ENCODE data around the gene COMMD2.

The COMMD2 gene

DNA sequence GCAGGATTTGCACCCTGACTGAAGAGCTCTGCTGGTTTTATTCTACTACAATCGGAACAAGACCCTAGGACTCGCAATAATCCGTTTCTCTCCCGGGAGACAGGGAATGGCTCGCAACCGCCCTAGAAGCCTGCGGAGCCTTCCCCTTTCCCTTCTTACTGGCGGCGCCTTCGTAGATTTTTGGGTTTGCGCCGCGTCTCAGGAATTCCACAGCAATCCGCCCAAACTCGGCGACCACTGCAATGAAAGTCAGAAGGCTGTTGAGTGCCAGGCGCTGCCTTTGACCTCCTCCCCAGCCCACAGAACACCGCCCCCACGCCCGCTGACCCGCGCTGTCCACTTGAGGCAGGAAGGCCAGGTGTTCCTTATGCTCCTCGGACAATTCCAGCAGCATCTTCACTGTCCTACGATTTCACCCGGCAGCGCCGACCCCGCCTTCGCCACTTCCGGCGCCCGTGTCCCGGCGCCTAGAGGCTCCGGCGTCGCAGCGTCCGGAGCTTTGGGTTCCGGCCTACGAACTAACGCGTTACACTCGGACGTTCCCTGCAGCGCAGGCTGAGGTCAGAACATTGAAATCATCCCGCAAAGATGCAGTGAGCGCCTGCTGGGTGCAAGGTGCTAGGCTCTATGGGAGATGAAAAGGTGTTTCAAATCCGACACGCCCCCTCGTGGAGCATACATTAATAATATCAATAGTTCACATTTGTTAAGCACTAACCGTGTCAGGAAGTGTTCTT lies at the start of gene COMMD2:
Gene COMMD2 (minus strand): TSS at position 439 of the 737 bp plus-strand sequence. CDS start 45 bp downstream, at position 394.
- FAIRE-seq: no peak

DNA sequence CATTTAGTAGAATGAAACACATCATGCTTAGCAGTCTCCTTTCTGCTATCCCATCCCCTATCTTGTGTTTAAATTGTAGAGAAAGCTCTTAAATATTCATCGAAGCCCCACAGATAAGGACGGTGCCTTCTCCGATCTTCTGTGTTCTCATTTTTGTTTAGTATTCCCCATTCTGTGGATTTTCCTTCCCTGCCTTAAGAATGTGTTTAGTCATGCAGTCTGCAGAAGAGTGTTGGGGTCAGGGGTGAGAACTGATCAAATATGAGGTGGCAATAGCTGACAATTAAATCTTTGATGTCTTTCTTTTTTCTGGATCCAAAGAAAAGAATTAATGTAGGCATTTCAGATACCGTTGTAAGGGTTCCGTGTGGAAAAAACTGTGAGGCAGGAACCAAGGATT lies 49.4 kb upstream of the COMMD2 start:
- FAIRE-seq: no peak

DNA sequence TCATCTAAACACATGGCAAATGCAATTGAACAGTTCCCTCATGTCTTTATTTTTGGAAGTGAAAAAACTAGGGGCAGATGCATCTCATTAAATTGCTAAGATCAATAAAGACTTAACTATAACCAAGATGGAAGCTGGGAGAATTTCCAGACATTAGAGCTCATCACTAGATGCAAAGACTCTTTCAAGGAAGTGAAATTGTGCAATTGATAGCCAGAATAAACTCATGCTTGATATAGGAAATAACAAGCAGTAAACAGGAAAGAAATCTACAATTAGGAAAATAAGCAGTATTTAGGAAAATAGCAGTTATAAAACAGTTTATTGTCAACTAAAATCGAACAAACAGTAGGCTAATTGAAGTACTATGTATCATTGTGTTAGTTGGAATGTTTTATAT lies 48.9 kb upstream of the COMMD2 start:
- no peak for FAIRE-seq

DNA sequence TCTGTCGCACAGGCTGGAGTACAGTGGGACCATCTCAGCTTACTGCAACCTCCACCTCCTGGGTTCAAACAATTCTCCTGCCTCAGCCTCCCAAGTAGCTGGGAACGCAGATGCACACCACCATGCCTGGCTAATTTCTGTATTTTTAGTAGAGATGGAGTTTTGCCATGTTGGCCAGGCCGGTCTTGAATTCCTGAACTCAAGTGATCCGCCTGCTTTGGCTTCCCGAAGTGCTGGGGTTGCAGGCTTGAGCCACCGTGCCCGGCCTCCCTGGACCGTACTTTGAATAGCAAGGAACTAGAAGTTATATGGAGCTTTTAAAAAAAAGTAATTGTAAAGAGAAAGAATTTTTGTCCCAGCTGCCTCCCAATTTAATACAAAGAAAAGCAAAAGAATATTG lies 48.4 kb upstream of the COMMD2 start:
- no peak for FAIRE-seq

DNA sequence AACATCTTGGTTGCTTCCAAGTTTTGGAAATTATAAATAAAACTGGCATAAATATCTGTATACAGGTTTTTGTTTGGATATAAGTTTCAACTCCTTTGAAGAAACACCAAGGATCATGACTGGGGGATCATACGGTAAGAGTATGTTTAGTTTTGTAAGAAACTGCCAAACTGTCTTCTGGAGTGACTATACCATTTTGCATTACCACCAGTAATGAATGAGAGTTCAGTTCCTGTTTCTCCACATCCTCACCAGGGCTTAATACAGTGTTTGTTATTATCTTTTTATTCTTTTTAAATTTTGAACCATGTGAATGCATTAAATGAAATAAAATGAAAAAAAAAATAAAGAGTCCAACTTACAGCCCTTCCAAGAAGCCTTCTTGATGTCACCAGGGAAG lies 43.7 kb upstream of the COMMD2 start:
- no peak for FAIRE-seq

DNA sequence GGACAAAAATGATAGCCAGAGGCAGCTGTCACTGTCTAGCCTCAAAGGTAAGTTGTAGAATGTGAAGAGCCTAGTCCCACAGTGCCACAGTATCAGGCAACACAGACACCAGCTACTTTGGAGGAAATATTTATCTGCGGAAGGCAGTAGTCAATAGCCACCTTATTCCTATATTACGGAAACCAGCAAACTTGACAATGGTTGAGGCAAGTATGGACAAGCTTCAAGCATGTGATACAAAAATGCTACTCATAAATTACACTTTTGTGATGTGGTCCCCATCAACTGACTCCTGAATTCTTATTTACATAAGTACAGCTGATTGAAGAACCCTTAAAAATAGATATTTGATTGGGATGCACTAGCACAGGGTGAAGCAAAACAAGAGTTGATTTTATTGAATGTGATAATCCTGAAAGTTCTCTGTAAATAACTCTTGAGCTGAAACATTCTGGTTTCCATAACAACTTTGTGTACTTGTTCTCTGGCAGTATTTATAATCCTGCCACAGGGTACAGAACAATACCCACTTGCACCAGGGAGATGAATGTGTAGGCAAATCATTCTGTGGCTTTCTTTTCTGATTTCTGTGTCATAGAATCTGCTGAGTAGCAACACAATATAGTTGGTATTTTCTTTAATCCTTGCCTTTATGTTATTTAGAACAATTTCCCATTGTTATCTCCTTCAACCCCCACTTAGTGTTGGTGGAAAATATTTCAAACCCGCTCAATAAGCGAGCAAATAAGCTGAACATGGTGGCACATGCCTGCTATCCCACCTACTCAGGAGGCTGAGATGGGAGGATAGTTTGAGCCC lies 40.4 kb upstream of the COMMD2 start, which contains the start of gene ANKUB1:
Gene ANKUB1 (minus strand): TSS at position 103 of the 819 bp plus-strand sequence. CDS start 188 bp downstream, outside the sequence.
- FAIRE-seq: no peak

DNA sequence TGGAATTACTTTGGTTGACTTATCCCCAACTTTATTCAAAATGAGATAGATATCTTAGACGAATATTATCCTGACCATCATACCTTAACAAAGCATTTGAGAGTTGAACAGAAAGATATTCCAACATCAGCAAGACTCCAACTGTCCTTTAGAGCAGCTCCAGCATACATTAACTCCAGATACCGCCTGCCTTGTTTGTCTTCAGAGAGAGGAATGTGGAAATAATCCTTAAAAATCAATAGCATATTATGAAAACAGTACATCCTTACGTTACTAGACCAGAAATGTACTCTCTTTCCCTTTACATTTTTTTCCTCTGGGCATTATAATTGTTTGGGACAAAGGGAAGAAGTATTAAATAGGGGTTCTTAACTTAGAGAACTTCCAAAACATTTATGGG lies 38.4 kb upstream of the COMMD2 start:
- peak; percentile 25 for FAIRE-seq

DNA sequence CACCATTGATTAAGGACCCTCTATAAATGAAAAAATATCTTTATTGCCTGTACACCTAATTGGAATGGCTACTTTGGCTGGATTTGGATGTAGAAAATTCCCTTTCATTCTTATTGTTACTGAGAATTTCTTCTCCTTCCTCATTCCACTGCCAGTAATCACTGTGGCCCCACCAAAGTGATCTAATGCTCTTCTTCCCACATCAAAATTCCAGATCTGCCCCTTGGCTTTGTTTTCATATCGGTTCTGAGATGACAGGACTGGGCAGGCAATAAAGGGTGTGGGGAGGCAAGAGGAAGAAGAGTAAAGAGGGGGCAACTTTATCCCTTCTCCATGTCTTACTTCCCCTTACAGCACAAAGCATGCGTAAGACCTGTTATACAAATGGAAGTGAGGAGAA lies 38.0 kb upstream of the COMMD2 start:
- FAIRE-seq: no peak

DNA sequence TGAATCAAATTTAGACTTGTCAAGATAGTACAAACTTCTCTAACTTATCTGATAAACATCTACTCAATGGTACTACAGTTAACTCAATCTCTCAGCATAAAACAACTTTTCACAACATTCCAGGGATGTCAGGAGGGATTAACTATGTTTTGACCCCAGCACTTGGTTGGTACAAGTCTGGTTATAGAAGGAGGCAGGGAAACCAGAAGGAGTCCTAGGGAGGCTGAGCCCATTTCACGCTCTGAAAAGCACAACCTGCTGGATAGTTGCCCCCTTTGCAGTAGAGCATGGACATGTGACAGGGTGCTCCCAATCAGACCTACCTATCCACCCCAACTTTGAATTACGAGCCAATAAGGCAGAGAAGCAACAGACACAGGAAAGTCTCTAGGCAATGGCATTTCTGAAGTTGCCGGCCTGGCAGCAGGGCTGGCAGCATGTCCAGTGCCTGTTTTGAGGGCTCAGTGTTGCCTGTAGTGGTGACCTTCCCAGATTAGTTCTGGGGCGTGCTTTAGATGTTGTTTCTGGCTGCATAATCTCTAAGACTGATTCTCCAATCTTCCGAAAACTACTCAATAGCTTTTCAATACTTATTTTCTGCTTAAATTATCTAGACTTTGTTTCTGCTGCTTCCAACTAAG lies 31.9 kb upstream of the COMMD2 start:
- FAIRE-seq: no peak

DNA sequence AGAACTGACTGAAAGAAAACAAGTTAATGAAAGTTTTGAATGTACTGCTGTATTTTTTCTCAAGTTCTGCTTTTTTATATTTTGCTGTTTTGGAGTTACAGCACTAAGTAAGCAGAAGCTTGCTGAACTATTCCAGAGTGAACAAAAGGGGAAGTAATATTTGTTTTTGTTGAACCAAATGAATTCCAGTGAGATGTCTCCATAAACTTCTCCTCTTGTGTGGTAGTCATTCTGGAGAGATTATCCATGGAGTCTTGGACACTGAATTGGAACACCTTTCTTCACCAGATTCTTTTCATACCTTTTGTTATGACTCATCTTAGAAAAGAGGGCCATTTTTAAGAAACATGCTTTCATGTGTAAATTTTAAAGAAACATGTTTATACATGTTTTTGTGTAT lies 31.3 kb upstream of the COMMD2 start:
- FAIRE-seq: peak; percentile 100

DNA sequence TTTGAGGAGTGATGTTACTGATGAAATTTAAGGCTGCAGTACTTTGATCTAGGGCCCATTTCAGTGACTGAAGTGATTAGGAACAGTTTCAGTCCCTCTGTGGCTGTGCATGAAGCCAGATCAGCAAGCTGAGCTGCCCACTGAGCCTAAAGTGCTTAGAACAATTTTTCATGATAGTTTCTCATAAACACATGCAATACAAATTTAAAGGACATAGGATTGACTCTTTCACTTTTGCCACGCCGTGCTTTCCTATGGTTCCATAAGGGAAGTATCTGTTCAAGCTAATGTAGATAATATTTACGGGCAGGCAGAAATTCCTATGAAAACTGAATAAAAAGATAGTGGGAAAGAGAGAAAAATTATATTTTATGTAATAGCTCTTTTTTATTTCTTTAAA lies 29.5 kb upstream of the COMMD2 start:
- no peak for FAIRE-seq

DNA sequence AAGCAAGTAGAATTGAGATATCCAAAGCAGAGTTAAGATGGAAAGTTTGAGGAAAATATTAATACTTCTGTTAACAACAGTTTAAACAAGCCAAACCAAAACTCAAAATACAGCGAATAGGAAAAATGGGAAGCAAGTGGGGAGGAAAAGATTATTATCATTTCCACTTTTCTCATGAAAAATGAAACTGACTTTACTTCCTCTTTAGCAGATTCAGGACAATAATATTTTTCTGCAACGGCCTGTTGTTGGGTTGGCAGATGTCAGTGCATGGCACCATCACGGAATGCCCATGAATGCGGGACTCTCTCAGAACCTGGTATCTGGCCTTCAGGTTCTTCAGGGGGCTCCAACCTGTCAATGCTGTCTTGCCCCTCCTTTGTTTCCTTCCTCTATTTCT lies 28.9 kb upstream of the COMMD2 start:
- FAIRE-seq: no peak

DNA sequence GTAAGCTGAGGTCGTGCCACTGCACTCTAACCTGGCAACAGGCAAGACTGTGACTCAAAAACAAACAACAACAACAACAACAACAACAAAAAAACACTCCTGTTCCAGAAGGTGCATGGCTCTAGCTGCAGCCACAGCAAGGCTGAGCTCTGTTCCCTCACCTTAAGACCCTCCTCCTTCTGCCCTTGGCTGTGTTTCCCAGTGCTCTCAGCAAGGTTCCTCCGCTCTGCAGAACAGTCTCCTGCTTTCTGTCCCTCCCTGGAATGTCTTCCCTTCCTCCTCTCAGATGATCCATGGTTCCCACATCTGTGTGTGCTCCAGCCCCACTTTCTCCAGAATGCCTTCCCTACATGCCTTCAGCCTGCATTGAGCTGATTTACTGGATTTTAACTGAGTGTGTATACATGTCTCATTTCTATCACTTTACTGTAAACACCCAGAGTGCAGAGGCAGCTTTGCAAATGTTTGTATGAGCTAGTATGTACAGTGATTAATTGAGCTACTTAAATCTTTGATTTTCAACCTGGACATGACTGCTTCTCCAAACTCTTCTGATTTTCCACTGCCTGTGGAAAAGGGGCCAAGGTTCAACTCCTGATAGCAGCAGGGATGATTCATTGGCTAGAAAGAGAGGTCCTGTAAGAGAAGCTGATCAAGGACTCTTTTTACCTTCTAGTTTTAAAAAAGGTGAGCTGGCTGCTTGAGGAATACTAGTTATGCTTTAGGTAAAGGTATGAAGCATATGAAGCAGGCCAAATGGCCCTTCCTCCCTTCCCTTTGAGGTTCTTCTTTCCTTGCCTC lies 25.3 kb upstream of the COMMD2 start:
- no peak for FAIRE-seq

DNA sequence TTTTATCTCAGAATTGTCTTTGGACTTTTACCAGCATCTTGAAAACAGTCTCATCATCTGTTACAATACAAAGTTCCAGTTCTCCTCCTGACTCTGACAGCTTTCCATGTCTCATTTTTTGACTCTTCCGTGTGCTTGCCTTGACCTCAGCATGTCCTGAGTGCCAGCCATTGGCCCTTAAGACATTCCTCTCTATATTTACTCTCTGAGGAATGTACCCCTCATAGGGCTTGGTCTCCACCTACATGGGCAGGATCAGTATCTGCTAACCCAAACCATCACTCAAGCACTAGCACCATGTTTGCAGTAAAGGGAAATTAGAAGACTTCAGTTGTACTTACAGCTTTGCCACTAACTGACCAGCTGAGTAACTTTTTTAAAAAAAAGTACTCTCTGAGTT lies 23.9 kb upstream of the COMMD2 start:
- no peak for FAIRE-seq

DNA sequence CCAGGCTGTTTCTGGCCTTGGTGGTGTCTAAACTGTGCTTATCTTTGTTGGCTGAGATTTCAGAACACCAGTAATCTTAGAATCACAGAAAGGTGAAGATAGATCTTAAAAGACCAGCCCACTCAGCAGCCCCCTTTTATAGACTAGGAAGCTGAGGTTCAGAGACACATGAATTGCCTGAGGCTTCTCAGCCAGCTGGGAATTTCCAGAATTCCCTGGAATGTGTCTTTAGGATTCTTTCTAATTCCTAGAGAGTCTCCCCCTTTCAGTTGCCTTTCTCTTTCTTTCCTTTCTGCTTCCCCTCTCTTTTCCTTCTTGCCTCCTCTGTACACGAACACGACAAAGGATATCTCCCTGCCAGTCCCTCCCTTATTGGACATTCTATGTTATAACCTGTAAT lies 20.6 kb upstream of the COMMD2 start:
- no peak for FAIRE-seq

DNA sequence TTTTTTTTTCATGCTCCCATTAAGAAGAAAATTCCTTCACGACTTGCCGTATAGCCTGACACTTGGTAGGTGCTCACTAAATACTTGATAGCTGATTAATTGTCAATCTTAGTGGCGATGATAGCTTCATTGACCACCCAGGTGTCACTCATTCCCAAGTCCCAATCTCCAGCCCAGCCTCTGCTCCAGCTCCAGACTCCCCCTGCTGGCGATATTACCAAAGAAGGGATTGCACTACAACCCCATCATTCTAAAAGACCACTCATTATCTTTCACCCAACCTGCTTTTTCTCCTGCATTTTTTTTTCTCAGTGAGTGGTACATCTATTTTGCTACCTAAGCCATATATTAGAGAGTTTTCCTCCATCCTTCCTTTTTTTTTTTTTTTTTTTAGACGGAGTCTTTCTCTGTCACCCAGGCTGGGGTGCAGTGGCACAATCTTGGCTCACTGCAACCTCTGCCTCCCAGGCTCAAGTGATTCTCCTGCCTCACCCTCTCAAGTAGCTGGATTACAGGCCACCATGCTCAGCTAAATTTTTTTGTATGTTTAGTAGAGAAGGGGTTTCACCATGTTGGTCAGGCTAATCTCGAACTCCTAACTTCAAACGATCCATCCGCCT lies 19.5 kb upstream of the COMMD2 start:
- peak; percentile 72 for FAIRE-seq

DNA sequence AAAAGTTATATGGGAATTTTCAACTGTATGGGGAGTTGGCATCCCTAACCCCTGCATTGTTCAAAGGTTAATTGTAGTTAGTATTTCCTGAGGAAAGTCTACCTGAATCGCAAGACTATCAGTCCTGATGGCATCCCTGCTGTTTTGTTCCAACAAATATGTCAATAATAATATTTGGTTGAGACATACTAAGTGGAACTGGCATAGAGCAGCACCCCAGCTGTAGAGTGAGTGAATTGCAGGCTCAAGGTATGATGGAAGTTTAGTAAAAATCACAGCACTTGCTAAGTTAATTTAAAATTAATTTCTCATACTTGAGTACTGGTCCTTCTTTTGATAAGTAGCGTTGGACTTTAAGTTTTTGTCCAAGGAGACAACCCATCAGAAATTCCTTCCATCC lies 18.0 kb upstream of the COMMD2 start:
- FAIRE-seq: no peak

DNA sequence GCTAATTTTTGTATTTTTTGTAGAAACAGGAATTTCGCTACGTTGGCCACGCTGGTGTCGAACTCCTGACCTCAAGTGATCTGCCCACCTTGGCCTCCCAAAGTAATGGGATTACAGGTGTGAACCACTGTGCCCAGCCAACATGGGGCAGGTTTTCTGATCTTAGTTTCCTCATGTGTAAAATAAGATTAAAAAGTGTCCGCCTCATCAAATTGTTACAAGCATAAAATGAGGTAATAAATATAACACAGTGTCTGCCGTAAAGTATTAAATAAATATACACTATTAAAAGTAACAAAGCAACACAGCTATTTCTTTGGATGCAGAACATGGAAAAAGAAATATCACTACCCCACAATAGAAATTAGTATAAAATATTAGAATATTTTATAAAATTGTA lies 16.4 kb upstream of the COMMD2 start:
- FAIRE-seq: no peak

DNA sequence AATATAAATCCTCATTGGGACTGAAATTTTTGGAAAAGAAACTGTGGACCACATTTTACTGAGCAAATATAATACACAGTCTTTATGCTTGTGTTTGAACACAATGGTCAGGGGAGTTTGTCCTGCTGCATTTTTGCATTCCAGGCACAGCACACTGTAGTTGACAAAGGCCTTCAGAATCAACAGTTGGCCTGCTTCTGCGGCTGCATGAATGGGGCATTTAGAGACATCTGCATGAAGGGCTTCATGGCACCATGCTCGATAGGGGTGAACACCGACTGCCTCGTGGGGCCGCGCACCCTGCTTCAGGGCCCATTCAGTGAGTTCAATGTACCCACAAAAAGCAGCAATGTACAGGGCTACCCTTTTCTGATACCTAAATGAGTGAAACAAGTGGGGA lies 15.4 kb upstream of the COMMD2 start:
- no peak for FAIRE-seq

DNA sequence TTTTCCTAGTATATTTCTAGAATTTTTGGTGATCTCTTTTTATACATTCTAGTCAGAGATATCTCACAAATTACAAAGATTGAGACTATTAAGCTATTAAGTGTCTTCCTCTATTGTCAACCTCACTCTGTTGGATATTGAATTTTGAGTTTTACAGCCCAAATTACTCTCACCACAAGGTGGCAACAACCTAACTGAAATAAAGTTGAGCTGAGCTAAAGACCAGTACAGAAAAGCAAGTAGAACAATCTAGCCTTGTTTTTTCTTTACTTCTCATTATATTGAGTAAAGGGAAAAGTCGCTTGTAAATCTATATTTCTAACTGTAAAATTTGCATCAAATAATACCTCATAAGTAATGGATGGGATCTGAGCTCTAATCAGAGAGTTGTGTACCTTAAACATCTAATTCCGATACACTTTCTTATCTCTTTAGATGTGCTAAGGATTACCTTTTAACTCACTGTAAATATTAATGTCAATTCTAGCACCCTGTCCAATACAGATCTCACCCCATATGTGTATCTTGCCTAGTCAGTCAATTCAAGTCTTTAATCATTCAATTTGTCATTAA lies 13.6 kb upstream of the COMMD2 start:
- FAIRE-seq: peak; percentile 98

DNA sequence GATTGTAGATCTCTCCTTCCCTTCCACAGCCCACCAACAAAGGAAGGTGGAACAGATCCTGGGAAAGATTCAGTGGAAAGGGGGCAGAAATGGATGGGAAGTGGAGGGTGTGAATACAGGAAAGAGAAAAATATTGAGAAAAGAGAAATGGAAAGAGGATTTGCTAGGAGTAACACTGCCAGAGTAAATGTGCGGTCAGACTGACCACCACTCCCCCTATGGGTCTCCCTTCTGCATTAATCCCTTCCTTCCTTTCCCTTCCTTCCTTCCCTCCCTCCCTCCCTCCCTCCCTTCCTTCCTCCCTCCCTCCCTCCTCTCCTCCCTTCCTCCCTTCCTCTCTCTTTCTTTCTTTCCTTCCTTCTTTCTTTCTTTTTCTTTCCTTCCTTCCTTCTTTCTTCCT lies 12.0 kb upstream of the COMMD2 start:
- no peak for FAIRE-seq

DNA sequence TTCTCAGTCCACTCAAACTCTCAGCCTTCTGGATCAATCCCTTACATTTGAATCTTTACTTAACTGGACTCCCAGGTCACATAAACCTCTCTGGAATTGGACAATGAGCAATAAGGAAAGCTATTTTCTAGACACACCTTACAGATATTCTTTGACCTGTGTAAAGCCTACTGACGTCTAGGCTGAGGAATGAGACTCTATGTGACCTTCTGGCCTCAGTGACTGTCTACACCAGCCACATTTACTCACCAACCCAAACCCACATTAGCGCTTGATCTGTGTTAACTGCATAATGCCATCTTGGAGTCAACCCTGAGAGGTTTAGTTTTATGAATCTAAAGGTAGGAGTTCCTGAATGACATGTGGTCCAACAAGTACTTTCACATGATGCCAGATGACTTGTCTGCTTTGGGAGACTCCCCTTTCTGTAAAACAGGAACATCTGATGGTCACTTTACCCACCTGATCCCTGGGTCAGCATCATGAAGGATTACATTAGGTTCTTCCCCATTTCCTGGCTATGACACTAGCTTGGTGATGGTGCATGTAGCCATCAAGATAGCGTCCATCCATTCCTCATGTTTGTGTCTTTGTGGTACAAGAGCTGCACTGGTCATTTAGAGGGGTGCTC lies 11.4 kb upstream of the COMMD2 start:
- FAIRE-seq: no peak

All from G401.6 (cell line).